AG04450 (cell line): ENCODE data around the gene E2F7. TPM values are rescaled to one million over a fixed set of nuclear protein-coding genes. Genes with fewer than 3 reads are reported as not detected.
"Not testable (repeated sequence)": the region's sequence is repeated elsewhere in the genome, so short reads cannot be mapped to it uniquely, and the experiment has no call there.

Source experiments
- CTCF ChIA-PET: fragments of 300-600, 350-600 bp; formaldehyde crosslinking; extraction: SDS; loops from one replicate; lab custom pipeline; 2022; ENCODE audit warnings: antibody characterized with exemption, inconsistent platforms; lab: Charles Lee
- POLR2A ChIA-PET: fragments of 350-600 bp; formaldehyde crosslinking; extraction: SDS; loops from one replicate; lab custom pipeline; 2021; ENCODE audit warnings: antibody characterized with exemption, inconsistent platforms; lab: Yijun Ruan, JAX
- DNase-seq: peaks from one replicate; pipeline ENCODE4 v3.0.0-alpha.2; 2011; ENCODE audit warnings: low read depth, low spot score
- H3K27ac ChIP-seq: one replicate; pipeline ENCODE4 v1.5.1; 2012; ENCODE audit warnings: low read depth, low read length, control low read depth
- H3K27me3 ChIP-seq: one replicate; pipeline ENCODE4 v1.6.0; 2012; ENCODE audit warnings: low read length; ENCODE audit not compliant: control insufficient read depth, insufficient read depth
- H3K4me3 ChIP-seq: 2 replicates; pipeline ENCODE4 v1.5.1; 2011; ENCODE audit warnings: mild to moderate bottlenecking, low read depth, low read length, control low read depth
- H3K9me3 ChIP-seq: 2 replicates; pipeline ENCODE4 v1.5.1; 2012; ENCODE audit warnings: low read length; ENCODE audit not compliant: control insufficient read depth, insufficient read depth
- CTCF ChIP-seq: IDR thresholded peaks from 2 replicates; pipeline ENCODE4 v1.5.1; 2011; ENCODE audit warnings: low read depth, low read length, control low read depth, inconsistent platforms
- polyA plus RNA-seq: library from polyadenylated mRNA; depleted of rRNA; stranded (reverse); fragments of >200 nt; gene quantifications from 2 replicates; pipeline ENCODE4 v1.2.3, GENCODE V29; 2011

The E2F7 gene
- polyA plus RNA-seq, 1 experiment = 5.2 TPM

GRCh38 chr12:77079631-77080030 lies 14.3 kb upstream of the E2F7 start:
- no peak for DNase-seq
- ChIA-PET POLR2A (no interaction called here), CTCF (no interaction called here)
- no peak overlapping the region for H3K4me3 ChIP-seq
- TF ChIP-seq CTCF = no peak
- H3K9me3 ChIP-seq = no peaks in the 10 kb centered on the region
- H3K27me3 ChIP-seq = no peaks in the 10 kb centered on the region
- H3K27ac ChIP-seq = no peak overlapping the region

GRCh38 chr12:77078231-77078630 lies 12.9 kb upstream of the E2F7 start:
- TF ChIP-seq CTCF = no peak
- ChIA-PET CTCF (no interaction called here), POLR2A (no interaction called here)
- no peaks in the 10 kb centered on the region for H3K9me3 ChIP-seq
- no peak for DNase-seq
- no peak overlapping the region for H3K27ac ChIP-seq
- no peak overlapping the region for H3K4me3 ChIP-seq
- no peaks in the 10 kb centered on the region for H3K27me3 ChIP-seq

GRCh38 chr12:77076886-77077285 lies 11.5 kb upstream of the E2F7 start:
- no peak for DNase-seq
- TF ChIP-seq CTCF = no peak
- Histone ChIP-seq H3K27me3 (no peaks in the 10 kb centered on the region), H3K9me3 (no peaks in the 10 kb centered on the region), H3K27ac (no peak overlapping the region), H3K4me3 (no peak overlapping the region)
- ChIA-PET POLR2A (no interaction called here), CTCF (no interaction called here)

GRCh38 chr12:77073894-77074293 lies 8.5 kb upstream of the E2F7 start:
- POLR2A ChIA-PET, H3K9me3 ChIP-seq, CTCF ChIA-PET, H3K27ac ChIP-seq, DNase-seq, H3K4me3 ChIP-seq, H3K27me3 ChIP-seq: not testable (repeated sequence)

- no peak for DNase-seq
- Histone ChIP-seq H3K9me3 (no peaks in the 10 kb centered on the region), H3K4me3 (no peak overlapping the region), H3K27me3 (no peaks in the 10 kb centered on the region), H3K27ac (no peak overlapping the region)
- no peak for TF ChIP-seq CTCF
- ChIA-PET CTCF (interaction anchor here (1.1 kb wide), 1 partner anchor 23 kb away, joined by 3 read pairs; no protein-coding TSS in a partner anchor), POLR2A (no interaction called here)
These were observed 7.6 kb upstream of the E2F7 start for GRCh38 chr12:77072833-77073495.
